Activated effector memory CD4-positive, alpha-beta T cell treated with Interleukin-2 at 50 U/mL for 16 hours (primary cell): ENCODE measurements around the gene RPL10.
A peak's percentile ranks its signal among the peaks of the same experiment; 100 is the strongest.

ENCODE experiments used
- DNase-seq: peaks from one replicate; pipeline ENCODE4 v3.0.0-alpha.2; 2020

Gene RPL10

GRCh38 chrX:154363706-154364439 lies 34.3 kb upstream of the RPL10 start:
- no peak for DNase-seq

GRCh38 chrX:154365052-154365600 lies 33.1 kb upstream of the RPL10 start:
- DNase-seq, result no peak

GRCh38 chrX:154365997-154366665 lies 32.0 kb upstream of the RPL10 start:
- DNase-seq, result no peak

- DNase-seq, result no peak
Observed at GRCh38 chrX:154366666-154367055, 31.5 kb upstream of the RPL10 start.

GRCh38 chrX:154367474-154368308 lies 30.5 kb upstream of the RPL10 start:
- DNase-seq, result no peak

GRCh38 chrX:154368630-154369448 lies 29.3 kb upstream of the RPL10 start:
- DNase-seq, result peak; percentile 87

- DNase-seq, result peak; percentile 71
Observed at GRCh38 chrX:154369449-154370299, 28.5 kb upstream of the RPL10 start.

GRCh38 chrX:154370300-154371016 lies 27.7 kb upstream of the RPL10 start:
- no peak for DNase-seq

GRCh38 chrX:154371017-154371788 lies 27.0 kb upstream of the RPL10 start:
- DNase-seq, result peak; percentile 86

- no peak for DNase-seq
Observed at GRCh38 chrX:154371789-154372300, 26.3 kb upstream of the RPL10 start.

- DNase-seq, result peak; percentile 19
Observed at GRCh38 chrX:154372612-154373022, 25.6 kb upstream of the RPL10 start.

- DNase-seq, result no peak
Observed at GRCh38 chrX:154373340-154374306, 24.6 kb upstream of the RPL10 start.

GRCh38 chrX:154374313-154375155 lies 23.6 kb upstream of the RPL10 start, which contains the start of gene FLNA:
Gene FLNA, minus strand, starts transcription at chrX:154374634. Its CDS starts 3,389 bp downstream, at chrX:154371245.
- DNase-seq, result no peak

- DNase-seq, result no peak
Observed at GRCh38 chrX:154375156-154375504, 23.0 kb upstream of the RPL10 start.

- DNase-seq, result no peak
Observed at GRCh38 chrX:154376774-154377173, 21.4 kb upstream of the RPL10 start.

GRCh38 chrX:154378059-154378798 lies 19.9 kb upstream of the RPL10 start:
- no peak for DNase-seq
